Endometrium (tissue), 2 donors: ENCODE data around the gene ABHD10.
"Not testable (repeated sequence)": the region's sequence is repeated elsewhere in the genome, so short reads cannot be mapped to it uniquely, and the experiment has no call there.

Source experiments
- FAIRE-seq: peaks from 2 replicates; lab custom pipeline; 2012; peaks lifted over from hg19 to GRCh38; lab: Jason Lieb, UNC
- donor health status: control.
- donor health status: control.

Gene ABHD10

GRCh38 chr3:112032098-112032731, 53.4 kb downstream of the ABHD10 start:
- FAIRE-seq = no peak

GRCh38 chr3:112034436-112034835, 55.6 kb downstream of the ABHD10 start, which contains the start of gene TMPRSS7:
Gene TMPRSS7, plus strand, starts transcription at chr3:112034736. Its CDS starts 110 bp downstream, at chr3:112034846.
- FAIRE-seq = no peak

GRCh38 chr3:112035241-112035640, 56.4 kb downstream of the ABHD10 start:
- FAIRE-seq = no peak

- not testable (repeated sequence) for FAIRE-seq
These were observed 58.4 kb downstream of the ABHD10 start for GRCh38 chr3:112037194-112037593.

GRCh38 chr3:112038863-112039262, 60.0 kb downstream of the ABHD10 start:
- no peak for FAIRE-seq

- FAIRE-seq = no peak
These were observed 62.5 kb downstream of the ABHD10 start for GRCh38 chr3:112041321-112041720.

- FAIRE-seq = no peak
These were observed 64.0 kb downstream of the ABHD10 start for GRCh38 chr3:112042842-112043280.
